ENCODE data around the gene C1orf226. TPM values are rescaled to one million over a fixed set of nuclear protein-coding genes. Genes with fewer than 3 reads are reported as not detected.

C1orf226 gene
- total RNA-seq, 3 donors from 2014 or later: 29.1 to 31.2 (median 30.0) TPM

GRCh38 chr1:162404550-162405160 lies 23.1 kb downstream of the C1orf226 start:
- ATAC-seq (no peak), DNase-seq (no peak)
- Histone ChIP-seq H3K36me3 (ENCODE audit: low read depth) (no peaks in the 10 kb centered on the region), H3K4me3 (no peak overlapping the region), H3K9me3 (no peaks in the 10 kb centered on the region), H3K4me1 (ENCODE audit: low read depth) (no peaks in the 10 kb centered on the region)
- intact Hi-C loops (cut with DNase I, micrococcal nuclease): no loop called here
- no peak for TF ChIP-seq CTCF (IDR thresholded peaks at IDR 0.05)

GRCh38 chr1:162405800-162406199 lies 24.3 kb downstream of the C1orf226 start:
- DNase-seq (no peak), ATAC-seq (no peak)
- Histone ChIP-seq H3K4me1 (ENCODE audit: low read depth) (no peaks in the 10 kb centered on the region), H3K36me3 (ENCODE audit: low read depth) (no peaks in the 10 kb centered on the region), H3K4me3 (no peak overlapping the region), H3K9me3 (no peaks in the 10 kb centered on the region)
- TF ChIP-seq CTCF (IDR thresholded peaks at IDR 0.05): no peak
- intact Hi-C loops (cut with DNase I, micrococcal nuclease): no loop called here

GRCh38 chr1:162406811-162407210 lies 25.3 kb downstream of the C1orf226 start:
- intact Hi-C loops (cut with DNase I, micrococcal nuclease): no loop called here
- no peaks in the 10 kb centered on the region for H3K36me3 ChIP-seq (ENCODE audit: low read depth)
- H3K4me1 ChIP-seq (ENCODE audit: low read depth): no peaks in the 10 kb centered on the region
- DNase-seq (no peak), ATAC-seq (no peak)
- TF ChIP-seq CTCF (IDR thresholded peaks at IDR 0.05): no peak
- no peaks in the 10 kb centered on the region for H3K9me3 ChIP-seq
- no peak overlapping the region for H3K4me3 ChIP-seq

GRCh38 chr1:162407539-162407938 lies 26.0 kb downstream of the C1orf226 start:
- intact Hi-C loops (cut with DNase I, micrococcal nuclease): no loop called here
- DNase-seq (no peak), ATAC-seq (no peak)
- no peaks in the 10 kb centered on the region for H3K36me3 ChIP-seq (ENCODE audit: low read depth)
- TF ChIP-seq CTCF (IDR thresholded peaks at IDR 0.05): no peak
- no peaks in the 10 kb centered on the region for H3K4me1 ChIP-seq (ENCODE audit: low read depth)
- no peaks in the 10 kb centered on the region for H3K9me3 ChIP-seq
- no peak overlapping the region for H3K4me3 ChIP-seq

GRCh38 chr1:162412002-162412401 lies 30.5 kb downstream of the C1orf226 start, which contains the start of gene SH2D1B:
Gene SH2D1B, minus strand, starts transcription at chr1:162412136. Its CDS starts 120 bp downstream, at chr1:162412016.
- intact Hi-C loops (cut with DNase I, micrococcal nuclease): no loop called here
- Histone ChIP-seq H3K9me3 (no peaks in the 10 kb centered on the region), H3K4me1 (ENCODE audit: low read depth) (no peaks in the 10 kb centered on the region), H3K36me3 (ENCODE audit: low read depth) (no peaks in the 10 kb centered on the region), H3K4me3 (no peak within 1 kb of the TSS)
- ATAC-seq (peak; percentile 55), DNase-seq (no peak)
- TF ChIP-seq CTCF (IDR thresholded peaks at IDR 0.05): no peak

- Histone ChIP-seq H3K36me3 (ENCODE audit: low read depth) (no peaks in the 10 kb centered on the region), H3K4me1 (ENCODE audit: low read depth) (peaks cover 3% of the 10 kb centered on the region), H3K4me3 (no peak overlapping the region), H3K9me3 (no peaks in the 10 kb centered on the region)
- no peak for TF ChIP-seq CTCF (IDR thresholded peaks at IDR 0.05)
- DNase-seq (no peak), ATAC-seq (no peak)
- intact Hi-C loops (cut with DNase I, micrococcal nuclease): no loop called here
These were observed 34.7 kb downstream of the C1orf226 start for GRCh38 chr1:162416215-162416614.

All from mucosa of descending colon (tissue), 3 donors.